Endodermal cell (in vitro differentiated cells): ENCODE results near the gene TBX3. TPM values are rescaled to one million over a fixed set of nuclear protein-coding genes. Genes with fewer than 3 reads are reported as not detected.

Experiments used
- DNase-seq: peaks from one replicate; pipeline ENCODE4 v3.0.0-alpha.2; 2017
- H3K27ac ChIP-seq: 2 replicates; pipeline ENCODE4 v1.5.1; 2013; ENCODE audit warnings: mild to moderate bottlenecking, low read depth, low read length, moderate library complexity
- H3K27me3 ChIP-seq: 2 replicates; pipeline ENCODE4 v1.6.1; 2013; ENCODE audit warnings: mild to moderate bottlenecking, low read length, moderate library complexity; ENCODE audit not compliant: insufficient read depth, control insufficient read depth, poor library complexity, severe bottlenecking
- H3K36me3 ChIP-seq: 2 replicates; pipeline ENCODE4 v1.7.0; 2013; ENCODE audit warnings: mild to moderate bottlenecking, low read length, moderate library complexity; ENCODE audit not compliant: control insufficient read depth, insufficient read depth
- H3K4me1 ChIP-seq: one replicate; pipeline ENCODE4 v1.7.0; 2013; ENCODE audit warnings: low read length; ENCODE audit not compliant: control insufficient read depth, insufficient read depth
- H3K4me3 ChIP-seq: 2 replicates; pipeline ENCODE4 v1.5.1; 2013; ENCODE audit warnings: mild to moderate bottlenecking, low read length, moderate library complexity
- H3K9ac ChIP-seq: 2 replicates; pipeline ENCODE4 v1.6.1; 2013; ENCODE audit warnings: mild to moderate bottlenecking, low read length, moderate library complexity; ENCODE audit not compliant: poor library complexity, severe bottlenecking; ENCODE audit errors: extremely low read depth
- H3K9me3 ChIP-seq: 2 replicates; pipeline ENCODE4 v1.6.1; 2013; ENCODE audit warnings: mild to moderate bottlenecking, low read length, moderate library complexity; ENCODE audit not compliant: control insufficient read depth
- H3K27ac Mint-ChIP-seq: 2 replicates; pipeline ENCODE4 v1.8.0; 2020; ENCODE audit warnings: mixed read lengths
- H3K27me3 Mint-ChIP-seq: 2 replicates; pipeline ENCODE4 v1.8.0; 2021; ENCODE audit warnings: mild to moderate bottlenecking, mixed read lengths; ENCODE audit not compliant: insufficient read depth
- H3K36me3 Mint-ChIP-seq: 2 replicates; pipeline ENCODE4 v1.8.0; 2020; ENCODE audit warnings: low read depth, mixed read lengths
- H3K4me1 Mint-ChIP-seq: 2 replicates; pipeline ENCODE4 v1.8.0; 2020; ENCODE audit warnings: mixed read lengths
- H3K4me3 Mint-ChIP-seq: 2 replicates; pipeline ENCODE4 v1.8.0; 2020; ENCODE audit warnings: mild to moderate bottlenecking, moderate library complexity, mixed read lengths
- H3K9me3 Mint-ChIP-seq: 2 replicates; pipeline ENCODE4 v1.8.0; 2020; ENCODE audit warnings: mild to moderate bottlenecking, mixed read lengths
- CTCF ChIP-seq: fragments of 200-600 bp; sonication (generic); conservative IDR thresholded peaks from 2 replicates; pipeline ENCODE4 v1.5.0; 2021; ENCODE audit warnings: antibody characterized with exemption, mild to moderate bottlenecking
- whole genome bisulfite sequencing, 2 experiments: methylation state at CpG; one replicate each; pipeline versions ENCODE4 v1.1.5 to v1.1.7; 2013; ENCODE audit warnings: missing lambda C conversion rate in 2 of 2, mixed read lengths in 1 of 2; ENCODE audit not compliant: insufficient coverage in 1 of 2, insufficient read length in 1 of 2; 5-methylcytosine and 5-hydroxymethylcytosine counted together
- total RNA-seq, 2 donors: library from RNA; stranded (reverse); fragmentation: NEBNext Ultra II Directional in 1 of 2; extraction: Animal tissue kit (Norgen Biotek cat#: 25700) in 1 of 2; gene quantifications; 2 replicates in 1 of 2; 3 replicates in 1 of 2; pipeline ENCODE4 v1.2.1, GENCODE V29; 2021

The TBX3 gene
- total RNA-seq, 2 donors from 2014 or later, result 80.8 to 88.1 TPM

- no peaks in the 10 kb centered on the region for H3K36me3 Mint-ChIP-seq
- WGBS, 2 experiments, result 2 to 6% methylated on average over 18 to 60 of the region's 62 CpGs
- H3K9me3 Mint-ChIP-seq, result no peaks in the 10 kb centered on the region
- peaks cover 76% of the 10 kb centered on the region for H3K4me1 Mint-ChIP-seq
- H3K27me3 Mint-ChIP-seq, result peaks cover 98% of the 10 kb centered on the region
- no peak overlapping the region for H3K27ac Mint-ChIP-seq
- TF ChIP-seq CTCF, result peak; percentile 43
- peak overlapping the region; percentile 68 for H3K4me3 ChIP-seq
- peak; percentile 83 for DNase-seq
- H3K27me3 ChIP-seq, result peaks cover 99% of the 10 kb centered on the region
- H3K4me3 Mint-ChIP-seq, result peak overlapping the region; percentile 59
- no peaks in the 10 kb centered on the region for H3K36me3 ChIP-seq
- no peak overlapping the region for H3K27ac ChIP-seq
- H3K4me1 ChIP-seq, result peaks cover 23% of the 10 kb centered on the region
- no peaks in the 10 kb centered on the region for H3K9me3 ChIP-seq
- H3K9ac ChIP-seq, result no peak overlapping the region
Measured at GRCh38 chr12:114692186-114693058, 8.4 kb upstream of the TBX3 start.

- Mint-ChIP-seq H3K36me3 (no peaks in the 10 kb centered on the region), H3K27ac (no peak overlapping the region), H3K4me1 (peaks cover 77% of the 10 kb centered on the region), H3K9me3 (no peaks in the 10 kb centered on the region), H3K27me3 (peaks cover 98% of the 10 kb centered on the region), H3K4me3 (peak overlapping the region; percentile 59)
- Histone ChIP-seq H3K9ac (no peak overlapping the region), H3K4me3 (peak overlapping the region; percentile 68), H3K27ac (no peak overlapping the region), H3K27me3 (peaks cover 99% of the 10 kb centered on the region), H3K4me1 (peaks cover 19% of the 10 kb centered on the region), H3K36me3 (no peaks in the 10 kb centered on the region), H3K9me3 (no peaks in the 10 kb centered on the region)
- DNase-seq, result no peak
- no peak for TF ChIP-seq CTCF
- 5 to 13% methylated on average over 4 to 12 of the region's 18 CpGs for WGBS, 2 experiments
Measured at GRCh38 chr12:114691763-114692185, 7.8 kb upstream of the TBX3 start.

GRCh38 chr12:114691196-114691595 is 7.2 kb upstream of the TBX3 start:
- H3K27ac Mint-ChIP-seq, result no peak overlapping the region
- DNase-seq, result peak; percentile 49
- H3K4me1 ChIP-seq, result peaks cover 23% of the 10 kb centered on the region
- no peak overlapping the region for H3K9ac ChIP-seq
- H3K4me3 Mint-ChIP-seq, result peak overlapping the region; percentile 59
- no peaks in the 10 kb centered on the region for H3K9me3 Mint-ChIP-seq
- H3K27ac ChIP-seq, result no peak overlapping the region
- H3K36me3 ChIP-seq, result no peaks in the 10 kb centered on the region
- no peaks in the 10 kb centered on the region for H3K9me3 ChIP-seq
- peaks cover 99% of the 10 kb centered on the region for H3K27me3 ChIP-seq
- peaks cover 98% of the 10 kb centered on the region for H3K27me3 Mint-ChIP-seq
- 20 to 24% methylated on average over 1 to 6 of the region's 6 CpGs for WGBS, 2 experiments
- H3K36me3 Mint-ChIP-seq, result no peaks in the 10 kb centered on the region
- peaks cover 78% of the 10 kb centered on the region for H3K4me1 Mint-ChIP-seq
- TF ChIP-seq CTCF, result no peak
- no peak overlapping the region for H3K4me3 ChIP-seq
